A549 (cell line): ENCODE measurements around the gene SUMO3. TPM values are rescaled to one million over a fixed set of nuclear protein-coding genes. Genes with fewer than 3 reads are reported as not detected.

Experiments
- ATAC-seq, 2 experiments: fragments of 200-7000 bp in 1 of 2; fragments of >200 bp in 1 of 2; cut with Nextera tagmentation in 1 of 2; cut with Tn5 transposase in 1 of 2; 3 replicates each; pipeline versions ENCODE4 v1.8.0 to v1.9.1; 2018 to 2020; ENCODE audit warnings: mild to moderate bottlenecking in 1 of 2, moderate library complexity in 1 of 2
- CTCF ChIA-PET: fragments of 300-600 bp; sonication (Branson Sonifier 250); formaldehyde crosslinking; extraction: SDS; loops from one replicate; lab custom pipeline; 2021; ENCODE audit warnings: antibody characterized with exemption, inconsistent platforms; lab: Yijun Ruan, JAX
- POLR2A ChIA-PET: fragments of 350-600 bp; formaldehyde crosslinking; extraction: SDS; loops from one replicate; lab custom pipeline; 2021; ENCODE audit warnings: antibody characterized with exemption, inconsistent platforms; lab: Yijun Ruan, JAX
- DNase-seq, 2 experiments: peaks; one replicate each; pipeline versions ENCODE4 v3.0.0 to v3.0.0-alpha.2; 2011 to 2016; ENCODE audit warnings: low read depth in 1 of 2, low spot score in 1 of 2
- FAIRE-seq: peaks from 2 replicates; lab custom pipeline; 2011; peaks lifted over from hg19 to GRCh38; lab: Jason Lieb, UNC
- H3K27ac ChIP-seq, 2 experiments: fragments of >200 bp; sonication (Bioruptor Twin); formaldehyde crosslinking; 3 replicates each; pipeline ENCODE4 v1.5.1; 2016 to 2017
- H3K4me1 ChIP-seq: fragments of >200 bp; sonication (Bioruptor Twin); formaldehyde crosslinking; 3 replicates; pipeline ENCODE4 v1.6.1; 2016
- H3K4me2 ChIP-seq: fragments of >200 bp; sonication (Bioruptor Twin); formaldehyde crosslinking; 3 replicates; pipeline ENCODE4 v1.6.1; 2016
- H3K4me3 ChIP-seq: fragments of >200 bp; sonication (Bioruptor Twin); formaldehyde crosslinking; 3 replicates; pipeline ENCODE4 v1.5.1; 2016
- H3K9me3 ChIP-seq: fragments of >200 bp; sonication (Bioruptor Twin); formaldehyde crosslinking; 3 replicates; pipeline ENCODE4 v1.6.1; 2016
- CBX8 ChIP-seq: fragments of 200-600 bp; sonication (generic); IDR thresholded peaks from 2 replicates; pipeline ENCODE4 v1.6.1; 2016
- CHD2 ChIP-seq: fragments of 150-350 bp; IDR thresholded peaks from 2 replicates; pipeline ENCODE4 v1.6.1; 2014; ENCODE audit warnings: low read length; ENCODE audit not compliant: partially characterized antibody
- EHF ChIP-seq: fragments of 250-450 bp; sonication (Bioruptor Pico); IDR thresholded peaks from 2 replicates; pipeline ENCODE4 v1.5.0; 2020; ENCODE audit warnings: mild to moderate bottlenecking
- FOSB ChIP-seq: fragments of 250-450 bp; sonication (Bioruptor Pico); IDR thresholded peaks from 2 replicates; pipeline ENCODE4 v1.5.0; 2020; ENCODE audit warnings: mild to moderate bottlenecking, moderate library complexity
- HEYL ChIP-seq: fragments of 250-450 bp; sonication (Bioruptor Pico); IDR thresholded peaks from 2 replicates; pipeline ENCODE4 v1.8.0; 2021; ENCODE audit warnings: mild to moderate bottlenecking, moderate library complexity
- HOXB5 ChIP-seq: fragments of 250-450 bp; sonication (Bioruptor Pico); IDR thresholded peaks from 2 replicates; pipeline ENCODE4 v1.5.0; 2020; ENCODE audit warnings: mild to moderate bottlenecking, moderate library complexity
- KDM1A ChIP-seq: fragments of 200-600 bp; sonication (generic); IDR thresholded peaks from 2 replicates; pipeline ENCODE4 v1.6.1; 2016; ENCODE audit warnings: low read depth, mild to moderate bottlenecking
- MAZ ChIP-seq: fragments of 150-350 bp; IDR thresholded peaks from 2 replicates; pipeline ENCODE4 v1.6.1; 2014; ENCODE audit warnings: antibody characterized with exemption, low read depth, low read length, borderline replicate concordance
- MYC ChIP-seq: IDR thresholded peaks from 2 replicates; pipeline ENCODE4 v1.6.1; 2012; ENCODE audit warnings: mild to moderate bottlenecking, inconsistent platforms, low read length, improper control_type of control experiment, borderline replicate concordance
- NFE2L2 ChIP-seq: fragments of 150-350 bp; conservative IDR thresholded peaks from 2 replicates; pipeline ENCODE4 v1.6.1; 2014; ENCODE audit warnings: low read length
- PHF8 ChIP-seq: fragments of 200-600 bp; sonication (generic); IDR thresholded peaks from 2 replicates; pipeline ENCODE4 v1.6.1; 2016; ENCODE audit warnings: low read depth, mild to moderate bottlenecking, antibody characterized with exemption, moderate library complexity, borderline replicate concordance
- RCOR1 ChIP-seq: fragments of 150-350 bp; IDR thresholded peaks from 2 replicates; pipeline ENCODE4 v1.6.1; 2014; ENCODE audit warnings: antibody characterized with exemption, low read length, low read depth
- RNF2 ChIP-seq: fragments of 200-600 bp; sonication (generic); IDR thresholded peaks from 2 replicates; pipeline ENCODE4 v1.6.1; 2016; ENCODE audit warnings: low read depth, mild to moderate bottlenecking, antibody characterized with exemption, moderate library complexity, borderline replicate concordance
- SREBF2 ChIP-seq: fragments of 450-650 bp; IDR thresholded peaks from 2 replicates; pipeline ENCODE4 v1.6.1; 2014; ENCODE audit warnings: mild to moderate bottlenecking, moderate library complexity
- TFCP2L1 ChIP-seq: fragments of 250-450 bp; sonication (Bioruptor Pico); IDR thresholded peaks from 2 replicates; pipeline ENCODE4 v1.5.0; 2021; ENCODE audit warnings: mild to moderate bottlenecking
- TP53 ChIP-seq: fragments of 250-450 bp; sonication (Bioruptor Pico); IDR thresholded peaks from 2 replicates; pipeline ENCODE4 v1.5.0; 2021; ENCODE audit warnings: mild to moderate bottlenecking, moderate library complexity
- ZFP36 ChIP-seq: fragments of 450-650 bp; IDR thresholded peaks from 2 replicates; pipeline ENCODE4 v1.6.1; 2014; ENCODE audit warnings: borderline replicate concordance; ENCODE audit not compliant: partially characterized antibody
- WGBS: methylation state at CpG from one replicate; pipeline ENCODE4 v1.1.6; 2017; ENCODE audit errors: missing lambda C conversion rate; 5-methylcytosine and 5-hydroxymethylcytosine counted together
- polyA plus RNA-seq, 4 experiments: library from polyadenylated mRNA; depleted of rRNA in 3 of 4; stranded (reverse); fragments of >200 nt; fragmentation: RNase III in 1 of 4; extraction: RNeasy Plus Mini Kit Qiagen cat#74134 plus additional on column Dnase treatment in 1 of 4; gene quantifications; 2 replicates in 3 of 4; 3 replicates in 1 of 4; pipeline ENCODE4 v1.2.3, GENCODE V29; 2011 to 2017
- TF ChIP-seq, protein P1 (sequence below): fragments of 250-450 bp; sonication (Bioruptor Pico); IDR thresholded peaks from 2 replicates; pipeline ENCODE4 v1.5.0; 2021; ENCODE audit warnings: mild to moderate bottlenecking, moderate library complexity, borderline replicate concordance
- TF ChIP-seq, protein P2 (sequence below): IDR thresholded peaks from 2 replicates; pipeline ENCODE4 v1.6.1; 2012
- TF ChIP-seq, protein P3 (sequence below): fragments of 150-350 bp; IDR thresholded peaks from 2 replicates; pipeline ENCODE4 v1.6.1; 2014; ENCODE audit warnings: low read depth, mild to moderate bottlenecking, low read length
- TF ChIP-seq, protein P4 (sequence below): fragments of >200 bp; sonication (Bioruptor Twin); formaldehyde crosslinking; IDR thresholded peaks from 3 replicates; pipeline ENCODE4 v1.6.1; 2016
- TF ChIP-seq, protein P5 (sequence below): fragments of 250-450 bp; sonication (Bioruptor Pico); IDR thresholded peaks from 2 replicates; pipeline ENCODE4 v1.5.0; 2020; ENCODE audit warnings: low read depth, mild to moderate bottlenecking, moderate library complexity
- TF ChIP-seq, protein P6 (sequence below): IDR thresholded peaks from 2 replicates; pipeline ENCODE4 v1.6.1; 2012; ENCODE audit warnings: low read depth, borderline replicate concordance

The SUMO3 gene
- polyA plus RNA-seq, 2 of the 4 experiments (the other 2 are of a cell fraction): 78.4 to 110 TPM

DNA sequence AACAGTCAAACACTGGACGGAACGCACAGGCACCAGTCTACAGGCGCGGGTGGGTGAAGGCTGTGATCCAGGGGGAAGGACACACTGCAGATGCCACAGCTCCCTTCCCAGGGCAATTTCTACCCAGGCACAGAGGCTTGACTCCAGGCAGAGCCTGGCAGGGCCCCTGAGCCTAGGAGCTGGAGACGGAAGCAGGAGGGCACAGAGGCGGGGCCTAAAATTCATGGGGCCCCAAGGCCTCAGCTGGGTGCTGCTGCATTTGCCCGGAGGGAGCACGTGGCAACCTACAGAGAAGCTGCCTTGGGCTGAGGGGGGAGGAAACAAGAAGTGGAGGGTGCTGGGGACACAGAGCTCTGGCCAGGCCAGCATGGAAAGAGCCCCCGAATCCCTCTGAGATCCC lies 57.5 kb downstream of the SUMO3 start (continued):
- TF ChIP-seq MAZ (no peak), CBX8 (no peak), RCOR1 (no peak), MYC (no peak)
- TF ChIP-seq, protein P1, sequence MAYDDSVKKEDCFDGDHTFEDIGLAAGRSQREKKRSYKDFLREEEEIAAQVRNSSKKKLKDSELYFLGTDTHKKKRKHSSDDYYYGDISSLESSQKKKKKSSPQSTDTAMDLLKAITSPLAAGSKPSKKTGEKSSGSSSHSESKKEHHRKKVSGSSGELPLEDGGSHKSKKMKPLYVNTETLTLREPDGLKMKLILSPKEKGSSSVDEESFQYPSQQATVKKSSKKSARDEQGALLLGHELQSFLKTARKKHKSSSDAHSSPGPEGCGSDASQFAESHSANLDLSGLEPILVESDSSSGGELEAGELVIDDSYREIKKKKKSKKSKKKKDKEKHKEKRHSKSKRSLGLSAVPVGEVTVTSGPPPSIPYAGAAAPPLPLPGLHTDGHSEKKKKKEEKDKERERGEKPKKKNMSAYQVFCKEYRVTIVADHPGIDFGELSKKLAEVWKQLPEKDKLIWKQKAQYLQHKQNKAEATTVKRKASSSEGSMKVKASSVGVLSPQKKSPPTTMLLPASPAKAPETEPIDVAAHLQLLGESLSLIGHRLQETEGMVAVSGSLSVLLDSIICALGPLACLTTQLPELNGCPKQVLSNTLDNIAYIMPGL: no peak

DNA sequence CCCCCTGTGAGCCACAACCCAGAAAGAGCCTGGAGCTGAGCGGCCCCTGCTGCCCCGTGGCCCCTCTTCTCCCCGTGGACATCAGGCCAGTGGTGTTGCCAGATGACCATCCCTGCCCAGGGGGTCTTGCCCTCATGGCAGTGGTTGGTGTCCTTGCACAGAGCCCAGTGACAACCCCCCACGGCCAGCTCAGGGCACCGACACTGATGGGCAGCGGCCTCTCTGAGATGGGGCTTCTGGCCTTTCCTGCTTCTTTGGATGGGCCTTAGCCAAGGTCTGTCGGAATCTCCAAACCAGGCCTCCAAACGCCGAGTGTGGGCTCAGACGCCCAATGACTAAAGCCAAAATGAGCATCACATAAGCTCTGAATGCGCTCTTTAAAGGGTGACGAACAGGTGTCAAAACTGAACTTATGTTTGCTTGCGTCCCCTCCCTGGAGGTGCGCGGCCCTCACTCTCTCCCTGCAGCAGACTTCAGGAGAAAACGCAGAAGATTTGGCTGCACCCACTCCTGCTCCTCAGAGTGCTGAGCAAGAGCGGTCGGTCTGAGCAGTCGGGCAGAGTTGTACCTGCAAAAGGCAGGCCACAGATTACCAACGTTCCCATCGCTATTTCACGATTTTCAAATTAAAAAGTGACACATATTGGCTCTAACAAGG lies 58.1 kb downstream of the SUMO3 start:
- TF ChIP-seq, protein P2, sequence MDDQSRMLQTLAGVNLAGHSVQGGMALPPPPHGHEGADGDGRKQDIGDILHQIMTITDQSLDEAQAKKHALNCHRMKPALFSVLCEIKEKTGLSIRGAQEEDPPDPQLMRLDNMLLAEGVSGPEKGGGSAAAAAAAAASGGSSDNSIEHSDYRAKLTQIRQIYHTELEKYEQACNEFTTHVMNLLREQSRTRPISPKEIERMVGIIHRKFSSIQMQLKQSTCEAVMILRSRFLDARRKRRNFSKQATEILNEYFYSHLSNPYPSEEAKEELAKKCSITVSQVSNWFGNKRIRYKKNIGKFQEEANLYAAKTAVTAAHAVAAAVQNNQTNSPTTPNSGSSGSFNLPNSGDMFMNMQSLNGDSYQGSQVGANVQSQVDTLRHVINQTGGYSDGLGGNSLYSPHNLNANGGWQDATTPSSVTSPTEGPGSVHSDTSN: no peak
- TF ChIP-seq PHF8 (no peak), HEYL (CRISPR knock-in tag) (no peak), CBX8 (no peak), HOXB5 (CRISPR knock-in tag) (no peak), NFE2L2 (no peak), FOSB (CRISPR knock-in tag) (no peak), ZFP36 (no peak), RNF2 (no peak), RCOR1 (no peak)
- TF ChIP-seq, protein P3, sequence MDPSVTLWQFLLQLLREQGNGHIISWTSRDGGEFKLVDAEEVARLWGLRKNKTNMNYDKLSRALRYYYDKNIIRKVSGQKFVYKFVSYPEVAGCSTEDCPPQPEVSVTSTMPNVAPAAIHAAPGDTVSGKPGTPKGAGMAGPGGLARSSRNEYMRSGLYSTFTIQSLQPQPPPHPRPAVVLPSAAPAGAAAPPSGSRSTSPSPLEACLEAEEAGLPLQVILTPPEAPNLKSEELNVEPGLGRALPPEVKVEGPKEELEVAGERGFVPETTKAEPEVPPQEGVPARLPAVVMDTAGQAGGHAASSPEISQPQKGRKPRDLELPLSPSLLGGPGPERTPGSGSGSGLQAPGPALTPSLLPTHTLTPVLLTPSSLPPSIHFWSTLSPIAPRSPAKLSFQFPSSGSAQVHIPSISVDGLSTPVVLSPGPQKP: no peak
- TF ChIP-seq, protein P4, sequence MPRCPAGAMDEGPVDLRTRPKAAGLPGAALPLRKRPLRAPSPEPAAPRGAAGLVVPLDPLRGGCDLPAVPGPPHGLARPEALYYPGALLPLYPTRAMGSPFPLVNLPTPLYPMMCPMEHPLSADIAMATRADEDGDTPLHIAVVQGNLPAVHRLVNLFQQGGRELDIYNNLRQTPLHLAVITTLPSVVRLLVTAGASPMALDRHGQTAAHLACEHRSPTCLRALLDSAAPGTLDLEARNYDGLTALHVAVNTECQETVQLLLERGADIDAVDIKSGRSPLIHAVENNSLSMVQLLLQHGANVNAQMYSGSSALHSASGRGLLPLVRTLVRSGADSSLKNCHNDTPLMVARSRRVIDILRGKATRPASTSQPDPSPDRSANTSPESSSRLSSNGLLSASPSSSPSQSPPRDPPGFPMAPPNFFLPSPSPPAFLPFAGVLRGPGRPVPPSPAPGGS: no peak
- H3K4me3 ChIP-seq: no peak overlapping the region
- ChIA-PET POLR2A (no interaction called here), CTCF (interaction anchor here (1.4 kb wide), 1 partner anchor 173 kb away, joined by 3 read pairs; no protein-coding TSS in a partner anchor)
- DNase-seq: no peak
- H3K9me3 ChIP-seq: no peaks in the 10 kb centered on the region
- FAIRE-seq: no peak
- no peaks in the 10 kb centered on the region for H3K4me1 ChIP-seq
- no peak for ATAC-seq
- H3K27ac ChIP-seq: no peak overlapping the region
- whole genome bisulfite sequencing: 83% methylated on average over 18 of the region's 22 CpGs
- H3K4me2 ChIP-seq: no peak overlapping the region

DNA sequence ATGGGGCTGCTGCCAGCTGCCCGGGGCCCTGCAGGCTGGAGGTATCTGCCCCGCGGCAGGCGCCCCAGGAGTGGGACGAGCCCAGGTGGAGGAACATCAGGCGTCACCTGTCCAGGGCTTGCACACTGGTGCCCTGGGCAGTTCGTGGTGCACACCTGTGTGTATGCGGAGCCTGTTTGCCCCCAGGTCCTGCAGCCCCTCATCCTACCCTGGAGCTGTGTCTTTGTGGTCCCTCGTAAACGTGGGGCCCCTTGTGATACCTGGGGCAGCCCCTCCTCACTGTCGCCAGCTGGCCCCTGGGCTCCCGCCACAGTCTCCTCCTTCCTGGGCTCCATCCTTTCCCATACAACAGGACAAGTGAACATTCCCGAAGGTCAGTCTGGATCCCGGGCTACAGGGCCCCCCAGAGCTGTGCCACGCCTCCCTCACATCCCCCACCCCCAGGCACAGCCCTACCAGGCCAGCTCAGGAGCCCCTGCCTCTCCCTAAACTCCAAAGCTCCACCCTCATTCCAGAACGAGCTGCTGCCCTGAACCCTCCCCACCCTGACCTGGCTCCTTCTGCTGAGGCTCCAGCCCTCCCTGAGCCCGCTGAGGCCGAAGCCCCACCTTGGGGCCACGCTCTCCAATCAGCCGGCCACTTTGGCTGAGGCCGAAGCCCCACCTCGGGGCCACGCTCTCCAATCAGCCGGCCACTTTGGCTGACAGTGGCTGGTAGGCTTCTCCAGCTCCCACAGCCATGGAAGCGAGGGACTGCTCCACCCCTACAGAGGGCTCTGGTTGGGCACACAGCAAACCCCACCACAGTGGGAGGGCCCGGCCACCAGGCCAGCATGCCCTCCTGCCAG lies 58.9 kb downstream of the SUMO3 start:
- Histone ChIP-seq H3K4me1 (no peaks in the 10 kb centered on the region), H3K9me3 (no peaks in the 10 kb centered on the region), H3K4me3 (no peak overlapping the region), H3K4me2 (no peak overlapping the region), H3K27ac (no peak overlapping the region)
- 34% methylated on average over 9 of the region's 26 CpGs for WGBS
- no peak for ATAC-seq
- no peak for FAIRE-seq
- POLR2A ChIA-PET: no interaction called here
- CTCF ChIA-PET: interaction anchor here (1.0 to 1.4 kb wide), 2 partner anchors 153 to 174 kb away, joined by 3 read pairs; no protein-coding TSS in a partner anchor
- DNase-seq: no peak
- TF ChIP-seq, protein P1: no peak
- TF ChIP-seq TP53 (CRISPR knock-in tag): no peak
- no peak for TF ChIP-seq CHD2
- TF ChIP-seq KDM1A: no peak
- TF ChIP-seq, protein P5, sequence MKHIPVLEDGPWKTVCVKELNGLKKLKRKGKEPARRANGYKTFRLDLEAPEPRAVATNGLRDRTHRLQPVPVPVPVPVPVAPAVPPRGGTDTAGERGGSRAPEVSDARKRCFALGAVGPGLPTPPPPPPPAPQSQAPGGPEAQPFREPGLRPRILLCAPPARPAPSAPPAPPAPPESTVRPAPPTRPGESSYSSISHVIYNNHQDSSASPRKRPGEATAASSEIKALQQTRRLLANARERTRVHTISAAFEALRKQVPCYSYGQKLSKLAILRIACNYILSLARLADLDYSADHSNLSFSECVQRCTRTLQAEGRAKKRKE: no peak
- TF ChIP-seq, protein P6, sequence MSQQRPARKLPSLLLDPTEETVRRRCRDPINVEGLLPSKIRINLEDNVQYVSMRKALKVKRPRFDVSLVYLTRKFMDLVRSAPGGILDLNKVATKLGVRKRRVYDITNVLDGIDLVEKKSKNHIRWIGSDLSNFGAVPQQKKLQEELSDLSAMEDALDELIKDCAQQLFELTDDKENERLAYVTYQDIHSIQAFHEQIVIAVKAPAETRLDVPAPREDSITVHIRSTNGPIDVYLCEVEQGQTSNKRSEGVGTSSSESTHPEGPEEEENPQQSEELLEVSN: no peak
- TF ChIP-seq SREBF2: no peak
- no peak for TF ChIP-seq TFCP2L1 (CRISPR knock-in tag)
- no peak for TF ChIP-seq EHF (CRISPR knock-in tag)
